DND-41 (cell line): ENCODE measurements around the gene LAMC3.
"Not testable (repeated sequence)": the region's sequence is repeated elsewhere in the genome, so short reads cannot be mapped to it uniquely, and the experiment has no call there.

ENCODE experiments used
- ATAC-seq: fragments of 200-7000 bp; cut with Tn5 transposase; 3 replicates; pipeline ENCODE4 v1.9.1; 2021; ENCODE audit warnings: low read depth; ENCODE audit not compliant: insufficient read depth
- DNase-seq: peaks from one replicate; pipeline ENCODE4 v3.0.0-alpha.2; 2020
- H2AFZ ChIP-seq: 2 replicates; pipeline ENCODE4 v1.6.0; 2012; ENCODE audit warnings: low read depth, low read length
- H3K27ac ChIP-seq: 2 replicates; pipeline ENCODE4 v1.5.1; 2012; ENCODE audit warnings: low read length, inconsistent platforms
- H3K27me3 ChIP-seq: fragments of 200-600 bp; sonication (generic); 2 replicates; pipeline ENCODE4 v1.6.0; 2012; ENCODE audit warnings: low read length, mild to moderate bottlenecking, inconsistent platforms; ENCODE audit not compliant: insufficient read depth, poor library complexity
- H3K36me3 ChIP-seq: 2 replicates; pipeline ENCODE4 v1.5.1; 2012; ENCODE audit warnings: low read length, inconsistent platforms; ENCODE audit not compliant: insufficient read depth
- H3K4me1 ChIP-seq: 2 replicates; pipeline ENCODE4 v1.5.1; 2012; ENCODE audit warnings: mild to moderate bottlenecking, low read length; ENCODE audit not compliant: insufficient read depth
- H3K4me2 ChIP-seq: 2 replicates; pipeline ENCODE4 v1.6.0; 2012; ENCODE audit warnings: mild to moderate bottlenecking, moderate library complexity, low read length, inconsistent platforms; ENCODE audit not compliant: insufficient read depth
- H3K4me3 ChIP-seq, 2 experiments: fragments of 200-600 bp in 1 of 2; shearing (Covaris generic) in 1 of 2; 2 replicates each; pipeline ENCODE4 v1.5.1; 2012 to 2016; ENCODE audit warnings: inconsistent platforms in 2 of 2, low read length in 2 of 2, mild to moderate bottlenecking in 2 of 2, low read depth in 1 of 2, moderate library complexity in 1 of 2
- H3K79me2 ChIP-seq: 2 replicates; pipeline ENCODE4 v1.6.0; 2012; ENCODE audit warnings: low read length, inconsistent platforms; ENCODE audit not compliant: insufficient read depth
- H3K9ac ChIP-seq: 2 replicates; pipeline ENCODE4 v1.6.0; 2012; ENCODE audit warnings: low read depth, mild to moderate bottlenecking, inconsistent platforms, low read length, moderate library complexity
- H3K9me3 ChIP-seq: 2 replicates; pipeline ENCODE4 v1.5.1; 2012; ENCODE audit warnings: low read length, moderate library complexity, mild to moderate bottlenecking, inconsistent platforms; ENCODE audit not compliant: insufficient read depth, severe bottlenecking
- H4K20me1 ChIP-seq: 2 replicates; pipeline ENCODE4 v1.6.0; 2012; ENCODE audit warnings: low read length; ENCODE audit not compliant: insufficient read depth
- EZH2 ChIP-seq: IDR thresholded peaks from 3 replicates; pipeline ENCODE4 v1.6.1; 2012; ENCODE audit warnings: borderline replicate concordance, low read depth, mild to moderate bottlenecking, moderate library complexity, low read length, inconsistent platforms; ENCODE audit not compliant: severe bottlenecking
- TF ChIP-seq, protein P1 (sequence below): IDR thresholded peaks from 2 replicates; pipeline ENCODE4 v1.5.1; 2012; ENCODE audit warnings: borderline replicate concordance, low read length, moderate library complexity, mild to moderate bottlenecking; ENCODE audit not compliant: poor library complexity, severe bottlenecking; ENCODE audit errors: extremely low read depth

LAMC3 gene

GRCh38 chr9:131033269-131034224 is 24.6 kb downstream of the LAMC3 start:
- Histone ChIP-seq H3K79me2 (no peaks in the 10 kb centered on the region), H2AFZ (no peak overlapping the region), H3K4me3 (no peak overlapping the region), H3K4me1 (no peaks in the 10 kb centered on the region), H3K9me3 (no peaks in the 10 kb centered on the region), H4K20me1 (no peaks in the 10 kb centered on the region), H3K27me3 (peaks cover 3% of the 10 kb centered on the region), H3K9ac (no peak overlapping the region), H3K27ac (no peak overlapping the region), H3K4me2 (no peak overlapping the region), H3K36me3 (no peaks in the 10 kb centered on the region)
- TF ChIP-seq EZH2: no peak
- TF ChIP-seq, protein P1, sequence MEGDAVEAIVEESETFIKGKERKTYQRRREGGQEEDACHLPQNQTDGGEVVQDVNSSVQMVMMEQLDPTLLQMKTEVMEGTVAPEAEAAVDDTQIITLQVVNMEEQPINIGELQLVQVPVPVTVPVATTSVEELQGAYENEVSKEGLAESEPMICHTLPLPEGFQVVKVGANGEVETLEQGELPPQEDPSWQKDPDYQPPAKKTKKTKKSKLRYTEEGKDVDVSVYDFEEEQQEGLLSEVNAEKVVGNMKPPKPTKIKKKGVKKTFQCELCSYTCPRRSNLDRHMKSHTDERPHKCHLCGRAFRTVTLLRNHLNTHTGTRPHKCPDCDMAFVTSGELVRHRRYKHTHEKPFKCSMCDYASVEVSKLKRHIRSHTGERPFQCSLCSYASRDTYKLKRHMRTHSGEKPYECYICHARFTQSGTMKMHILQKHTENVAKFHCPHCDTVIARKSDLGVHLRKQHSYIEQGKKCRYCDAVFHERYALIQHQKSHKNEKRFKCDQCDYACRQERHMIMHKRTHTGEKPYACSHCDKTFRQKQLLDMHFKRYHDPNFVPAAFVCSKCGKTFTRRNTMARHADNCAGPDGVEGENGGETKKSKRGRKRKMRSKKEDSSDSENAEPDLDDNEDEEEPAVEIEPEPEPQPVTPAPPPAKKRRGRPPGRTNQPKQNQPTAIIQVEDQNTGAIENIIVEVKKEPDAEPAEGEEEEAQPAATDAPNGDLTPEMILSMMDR: no peak
- ATAC-seq (no peak), DNase-seq (no peak)

DNA sequence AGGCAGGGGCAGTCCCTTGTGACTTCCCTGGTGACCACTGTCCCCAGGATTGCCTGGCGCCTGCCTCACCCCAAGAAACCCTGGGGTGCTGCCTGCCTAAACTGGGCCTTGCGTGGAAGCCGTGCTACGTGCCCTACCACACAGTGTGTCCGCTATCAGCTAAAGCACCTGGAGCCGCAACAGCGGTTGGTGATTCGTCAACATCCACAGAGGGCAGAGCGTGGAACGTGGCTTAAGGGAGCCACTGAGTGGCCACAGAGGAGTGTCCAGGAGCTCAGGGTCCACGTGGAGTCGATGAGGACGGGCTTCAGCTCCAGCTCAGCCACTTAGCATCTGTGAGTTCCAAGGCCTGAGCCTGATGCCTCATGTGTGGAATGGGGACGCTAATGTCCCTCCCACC is 25.3 kb downstream of the LAMC3 start:
- Histone ChIP-seq H3K4me3 (no peak overlapping the region), H3K9me3 (no peaks in the 10 kb centered on the region), H2AFZ (no peak overlapping the region), H3K27me3 (peaks cover 3% of the 10 kb centered on the region), H3K4me2 (no peak overlapping the region), H3K79me2 (no peaks in the 10 kb centered on the region), H4K20me1 (no peaks in the 10 kb centered on the region), H3K9ac (no peak overlapping the region), H3K27ac (no peak overlapping the region), H3K4me1 (no peaks in the 10 kb centered on the region), H3K36me3 (no peaks in the 10 kb centered on the region)
- TF ChIP-seq EZH2: no peak
- TF ChIP-seq, protein P1: no peak
- ATAC-seq (no peak), DNase-seq (no peak)

DNA sequence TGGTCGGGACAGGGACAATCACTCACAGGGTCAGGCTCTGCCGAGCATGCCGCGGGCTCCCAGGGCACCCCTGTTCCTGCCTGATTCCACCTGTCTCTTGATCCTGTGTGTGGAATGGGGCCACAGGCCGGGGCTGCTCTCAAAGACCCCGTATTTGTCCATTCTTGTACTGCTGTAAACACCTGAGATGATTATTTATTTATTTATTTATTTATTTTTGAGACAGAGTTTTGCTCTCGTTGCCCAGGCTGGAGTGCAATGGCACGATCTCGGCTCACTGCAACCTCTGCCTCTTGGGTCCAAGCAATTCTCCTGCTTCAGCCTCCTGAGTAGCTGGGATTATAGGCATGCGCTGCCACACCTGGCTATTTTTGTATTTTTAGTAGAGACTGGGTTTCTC is 25.8 kb downstream of the LAMC3 start:
- H3K27me3 ChIP-seq, ATAC-seq: not testable (repeated sequence)

GRCh38 chr9:131035548-131035947 is 26.6 kb downstream of the LAMC3 start:
- Histone ChIP-seq H3K79me2 (no peaks in the 10 kb centered on the region), H2AFZ (no peak overlapping the region)
- no peak for DNase-seq

More for the DNA sequence above, 25.8 kb downstream of the LAMC3 start:
- not testable (repeated sequence) for H3K4me1 ChIP-seq, DNase-seq, H4K20me1 ChIP-seq, H3K4me2 ChIP-seq, H3K36me3 ChIP-seq, H3K4me3 ChIP-seq, H3K9ac ChIP-seq, H3K9me3 ChIP-seq, H2AFZ ChIP-seq, H3K27ac ChIP-seq, H3K79me2 ChIP-seq

More at GRCh38 chr9:131035548-131035947, 26.6 kb downstream of the LAMC3 start:
- H3K27ac ChIP-seq: no peak overlapping the region
- no peak overlapping the region for H3K4me2 ChIP-seq
- no peak overlapping the region for H3K4me3 ChIP-seq
- TF ChIP-seq, protein P1: no peak
- TF ChIP-seq EZH2: no peak
- no peak overlapping the region for H3K9ac ChIP-seq
- H3K4me1 ChIP-seq: no peaks in the 10 kb centered on the region
- peaks cover 3% of the 10 kb centered on the region for H3K27me3 ChIP-seq
- ATAC-seq: no peak
- no peaks in the 10 kb centered on the region for H4K20me1 ChIP-seq
- no peaks in the 10 kb centered on the region for H3K9me3 ChIP-seq
- no peaks in the 10 kb centered on the region for H3K36me3 ChIP-seq
